Ishikawa (cell line): ENCODE results near the gene RFESD.

Experiments used
- CEBPB ChIP-seq: IDR thresholded peaks from 2 replicates; pipeline ENCODE4 v1.6.1; 2012
- CREB1 ChIP-seq: IDR thresholded peaks from 2 replicates; pipeline ENCODE4 v1.6.1; 2012; ENCODE audit warnings: low read depth
- EP300 ChIP-seq: IDR thresholded peaks from 2 replicates; pipeline ENCODE4 v1.6.1; 2012; ENCODE audit warnings: borderline replicate concordance
- FOXM1 ChIP-seq: IDR thresholded peaks from 2 replicates; pipeline ENCODE4 v1.6.1; 2012; ENCODE audit warnings: low read depth, borderline replicate concordance
- MAX ChIP-seq: IDR thresholded peaks from 2 replicates; pipeline ENCODE4 v1.6.1; 2012
- NFIC ChIP-seq: IDR thresholded peaks from 2 replicates; pipeline ENCODE4 v1.6.1; 2012
- RAD21 ChIP-seq: IDR thresholded peaks from 2 replicates; pipeline ENCODE4 v1.6.1; 2012; ENCODE audit warnings: low read depth
- TAF1 ChIP-seq: IDR thresholded peaks from 2 replicates; pipeline ENCODE4 v1.6.1; 2012; ENCODE audit warnings: low read depth, mild to moderate bottlenecking
- TCF12 ChIP-seq: IDR thresholded peaks from 2 replicates; pipeline ENCODE4 v1.6.1; 2012; ENCODE audit warnings: low read depth
- YY1 ChIP-seq: IDR thresholded peaks from 2 replicates; pipeline ENCODE4 v1.6.1; 2012; ENCODE audit warnings: low read depth
- ZBTB7A ChIP-seq: IDR thresholded peaks from 2 replicates; pipeline ENCODE4 v1.6.1; 2012; ENCODE audit warnings: low read depth
- TF ChIP-seq, protein P1 (sequence below): IDR thresholded peaks from 2 replicates; pipeline ENCODE4 v1.6.1; 2012
- TF ChIP-seq, protein P2 (sequence below): IDR thresholded peaks from 2 replicates; pipeline ENCODE4 v1.6.1; 2012; ENCODE audit warnings: low read depth, mild to moderate bottlenecking

DNA sequence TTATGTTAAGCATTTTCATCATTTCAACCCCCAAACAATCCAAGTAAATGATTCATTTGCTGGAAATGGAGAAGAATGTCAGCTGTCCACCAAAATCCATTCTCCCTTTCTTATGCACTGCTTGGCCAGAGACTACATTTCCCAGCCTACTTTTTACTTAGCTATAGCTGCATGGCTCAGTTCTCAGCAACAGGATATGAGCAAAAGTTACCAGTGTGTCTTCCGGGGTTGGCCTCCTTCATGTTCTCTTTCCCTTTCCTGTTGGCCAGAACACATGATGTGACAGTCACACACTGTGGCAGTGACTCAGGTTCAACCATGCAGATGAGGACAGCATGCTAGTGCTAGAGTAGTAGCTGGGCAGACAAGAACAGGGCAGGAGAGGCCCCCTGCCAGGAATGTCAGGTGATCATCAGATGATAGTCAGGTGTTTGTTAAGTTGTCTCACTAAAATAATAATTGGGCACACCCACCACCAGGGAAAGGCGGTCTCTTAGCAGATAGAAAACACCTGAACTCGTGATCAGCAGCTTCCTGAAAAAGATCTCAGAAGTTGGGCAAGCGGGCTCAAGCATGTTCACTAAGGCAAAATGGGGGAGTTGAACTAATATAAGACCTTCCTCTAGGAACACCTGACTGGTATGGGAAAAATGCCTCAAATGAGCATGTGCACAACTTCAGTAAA lies 14.4 kb upstream of the RFESD start:
- TF ChIP-seq, protein P1, sequence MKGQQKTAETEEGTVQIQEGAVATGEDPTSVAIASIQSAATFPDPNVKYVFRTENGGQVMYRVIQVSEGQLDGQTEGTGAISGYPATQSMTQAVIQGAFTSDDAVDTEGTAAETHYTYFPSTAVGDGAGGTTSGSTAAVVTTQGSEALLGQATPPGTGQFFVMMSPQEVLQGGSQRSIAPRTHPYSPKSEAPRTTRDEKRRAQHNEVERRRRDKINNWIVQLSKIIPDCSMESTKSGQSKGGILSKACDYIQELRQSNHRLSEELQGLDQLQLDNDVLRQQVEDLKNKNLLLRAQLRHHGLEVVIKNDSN = no peak
- TF ChIP-seq EP300 (no peak), CREB1 (no peak), CEBPB (no peak), NFIC (no peak), MAX (no peak), ZBTB7A (no peak), TAF1 (no peak), TCF12 (no peak), FOXM1 (no peak), RAD21 (no peak), YY1 (no peak)
- TF ChIP-seq, protein P2, sequence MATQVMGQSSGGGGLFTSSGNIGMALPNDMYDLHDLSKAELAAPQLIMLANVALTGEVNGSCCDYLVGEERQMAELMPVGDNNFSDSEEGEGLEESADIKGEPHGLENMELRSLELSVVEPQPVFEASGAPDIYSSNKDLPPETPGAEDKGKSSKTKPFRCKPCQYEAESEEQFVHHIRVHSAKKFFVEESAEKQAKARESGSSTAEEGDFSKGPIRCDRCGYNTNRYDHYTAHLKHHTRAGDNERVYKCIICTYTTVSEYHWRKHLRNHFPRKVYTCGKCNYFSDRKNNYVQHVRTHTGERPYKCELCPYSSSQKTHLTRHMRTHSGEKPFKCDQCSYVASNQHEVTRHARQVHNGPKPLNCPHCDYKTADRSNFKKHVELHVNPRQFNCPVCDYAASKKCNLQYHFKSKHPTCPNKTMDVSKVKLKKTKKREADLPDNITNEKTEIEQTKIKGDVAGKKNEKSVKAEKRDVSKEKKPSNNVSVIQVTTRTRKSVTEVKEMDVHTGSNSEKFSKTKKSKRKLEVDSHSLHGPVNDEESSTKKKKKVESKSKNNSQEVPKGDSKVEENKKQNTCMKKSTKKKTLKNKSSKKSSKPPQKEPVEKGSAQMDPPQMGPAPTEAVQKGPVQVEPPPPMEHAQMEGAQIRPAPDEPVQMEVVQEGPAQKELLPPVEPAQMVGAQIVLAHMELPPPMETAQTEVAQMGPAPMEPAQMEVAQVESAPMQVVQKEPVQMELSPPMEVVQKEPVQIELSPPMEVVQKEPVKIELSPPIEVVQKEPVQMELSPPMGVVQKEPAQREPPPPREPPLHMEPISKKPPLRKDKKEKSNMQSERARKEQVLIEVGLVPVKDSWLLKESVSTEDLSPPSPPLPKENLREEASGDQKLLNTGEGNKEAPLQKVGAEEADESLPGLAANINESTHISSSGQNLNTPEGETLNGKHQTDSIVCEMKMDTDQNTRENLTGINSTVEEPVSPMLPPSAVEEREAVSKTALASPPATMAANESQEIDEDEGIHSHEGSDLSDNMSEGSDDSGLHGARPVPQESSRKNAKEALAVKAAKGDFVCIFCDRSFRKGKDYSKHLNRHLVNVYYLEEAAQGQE = no peak
